Naive B cell (primary cell): ENCODE data around the gene STARD13. TPM values are rescaled to one million over a fixed set of nuclear protein-coding genes. Genes with fewer than 3 reads are reported as not detected.

Experiments used
- ATAC-seq, 2 donors: fragments of 150-1000 bp; cut with Tn5 transposase; 2 replicates each; pipeline ENCODE4 v1.10.0; 2021; ENCODE audit warnings: low read depth in 2 of 2, mild to moderate bottlenecking in 2 of 2, moderate library complexity in 2 of 2
- DNase-seq: peaks from one replicate; pipeline ENCODE4 v3.0.0; 2022
- H3K27ac Mint-ChIP-seq, 6 donors: one replicate each; pipeline ENCODE4 v1.8.0; 2020 to 2022; ENCODE audit warnings: mild to moderate bottlenecking in 6 of 6, mixed read lengths in 6 of 6, moderate library complexity in 5 of 6, inconsistent platforms in 2 of 6
- H3K27me3 Mint-ChIP-seq, 3 donors: one replicate each; pipeline ENCODE4 v1.8.0; 2021 to 2022; ENCODE audit warnings: mixed read lengths in 3 of 3, mild to moderate bottlenecking in 1 of 3
- H3K36me3 Mint-ChIP-seq, 2 donors: one replicate each; pipeline ENCODE4 v1.8.0; 2020 to 2022; ENCODE audit warnings: mixed read lengths in 2 of 2, inconsistent platforms in 1 of 2, mild to moderate bottlenecking in 1 of 2
- H3K4me1 Mint-ChIP-seq, 3 donors: one replicate each; pipeline ENCODE4 v1.8.0; 2020 to 2022; ENCODE audit warnings: mixed read lengths in 3 of 3, inconsistent platforms in 1 of 3, mild to moderate bottlenecking in 1 of 3, moderate library complexity in 1 of 3
- H3K4me3 Mint-ChIP-seq, 8 donors: one replicate each; pipeline ENCODE4 v1.8.0; 2020 to 2022; ENCODE audit warnings: mild to moderate bottlenecking in 8 of 8, mixed read lengths in 8 of 8, moderate library complexity in 8 of 8, inconsistent platforms in 2 of 8
- H3K9me3 Mint-ChIP-seq, 7 donors: one replicate each; pipeline ENCODE4 v1.8.0; 2020 to 2022; ENCODE audit warnings: mixed read lengths in 7 of 7, mild to moderate bottlenecking in 5 of 7, inconsistent platforms in 2 of 7, moderate library complexity in 1 of 7
- polyA plus RNA-seq, 6 donors: library from polyadenylated mRNA; unstranded; fragments of 300-500 nt; fragmentation: Illumina TruSeq; gene quantifications; one replicate each; pipeline ENCODE4 v1.2.3, GENCODE V29; 2021; ENCODE audit warnings: low read depth in 6 of 6

The STARD13 gene
- polyA plus RNA-seq, 6 donors from 2014 or later: 0.61 TPM; not detected in 5

DNA sequence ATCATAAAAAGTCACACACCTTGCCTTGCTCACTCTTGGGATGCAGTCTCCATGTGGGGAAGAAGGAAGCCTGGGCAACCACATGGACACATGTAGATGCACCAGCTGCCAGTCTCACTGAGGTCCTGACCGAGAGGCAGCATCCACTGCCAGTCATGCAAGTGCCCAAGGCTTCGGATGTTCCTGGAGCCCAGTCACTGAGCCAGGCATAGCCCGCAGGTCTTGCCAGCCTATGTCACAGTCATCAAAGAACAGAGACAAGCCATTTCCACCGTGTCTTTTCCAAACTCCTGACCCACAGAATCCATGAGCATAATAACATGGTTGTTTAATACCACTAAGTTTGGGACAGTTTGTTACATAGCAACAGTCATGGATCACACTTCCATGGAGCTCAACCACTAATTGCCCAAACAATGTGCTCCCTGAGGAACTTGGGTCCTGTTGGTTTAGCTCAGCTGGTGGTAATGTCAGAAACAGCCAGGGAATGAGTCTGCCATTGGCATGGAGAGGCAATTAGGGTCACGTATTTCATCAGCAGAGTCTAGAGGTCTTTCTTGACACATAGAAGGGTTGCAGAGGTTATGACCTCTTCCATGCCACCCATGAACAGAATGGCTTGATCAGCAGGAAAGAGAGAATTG, 21.5 kb downstream of the STARD13 start:
- no peaks in the 10 kb centered on the region for H3K4me1 Mint-ChIP-seq
- H3K9me3 Mint-ChIP-seq: no peaks in the 10 kb centered on the region
- DNase-seq: no peak
- no peak for ATAC-seq
- H3K27ac Mint-ChIP-seq: no peak overlapping the region
- H3K4me3 Mint-ChIP-seq: no peak overlapping the region
- no peaks in the 10 kb centered on the region for H3K36me3 Mint-ChIP-seq
- peaks cover 0 to 5% (median 0%) of the 10 kb centered on the region in 3 donors for H3K27me3 Mint-ChIP-seq

- H3K27me3 Mint-ChIP-seq: peaks cover 0 to 5% (median 0%) of the 10 kb centered on the region in 3 donors
- no peak for ATAC-seq
- H3K27ac Mint-ChIP-seq: no peak overlapping the region
Observed at GRCh38 chr13:33263484-33263883, 22.1 kb downstream of the STARD13 start.

DNA sequence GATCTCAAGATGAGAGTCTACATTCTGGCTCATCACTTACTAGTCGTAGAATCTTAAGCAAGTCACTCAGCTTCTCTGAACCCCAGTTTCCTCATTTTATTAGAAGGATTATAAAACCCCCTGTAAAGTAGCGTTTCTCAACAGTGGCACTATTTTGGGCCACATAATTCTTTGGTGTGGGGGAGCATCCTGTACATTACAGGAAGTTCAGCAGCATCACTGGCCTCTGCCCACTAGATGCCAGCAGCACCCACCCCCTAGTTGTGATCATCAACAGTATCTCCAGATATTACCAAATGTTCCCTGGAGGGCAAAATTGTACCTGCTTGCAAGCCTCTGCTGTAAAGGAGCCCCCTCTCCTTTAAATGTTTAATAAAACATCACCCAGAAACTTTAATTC, 22.6 kb downstream of the STARD13 start:
- ATAC-seq (peak; percentile 41 to 46), DNase-seq (no peak)
- no peaks in the 10 kb centered on the region for H3K36me3 Mint-ChIP-seq
- peak overlapping the region in 1 of 6 donors; percentile 63 for H3K27ac Mint-ChIP-seq
- no peaks in the 10 kb centered on the region for H3K4me1 Mint-ChIP-seq
- no peak overlapping the region for H3K4me3 Mint-ChIP-seq
- H3K27me3 Mint-ChIP-seq: peaks cover 0 to 5% (median 0%) of the 10 kb centered on the region in 3 donors
- no peaks in the 10 kb centered on the region for H3K9me3 Mint-ChIP-seq

More at GRCh38 chr13:33263484-33263883, 22.1 kb downstream of the STARD13 start:
- Mint-ChIP-seq H3K9me3 (no peaks in the 10 kb centered on the region), H3K4me3 (no peak overlapping the region), H3K4me1 (no peaks in the 10 kb centered on the region), H3K36me3 (no peaks in the 10 kb centered on the region)
- no peak for DNase-seq

DNA sequence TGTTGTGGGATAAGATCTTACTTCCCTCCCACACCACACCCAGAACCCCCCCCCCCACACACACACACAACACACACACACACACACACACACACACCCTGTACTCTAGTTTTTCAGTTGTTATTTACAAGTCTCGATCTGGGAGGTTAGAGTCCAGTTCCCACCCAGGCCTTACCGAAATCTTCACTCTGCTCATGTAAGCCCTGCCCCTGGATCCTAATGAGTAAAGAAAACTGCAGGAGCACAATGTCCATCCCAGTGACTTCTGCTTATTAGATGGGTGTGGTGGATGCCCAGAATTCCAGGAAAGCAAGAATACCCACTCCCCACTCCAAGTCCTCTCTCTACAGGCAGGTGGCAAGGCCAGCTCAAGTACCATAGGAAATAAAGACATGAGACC, 23.0 kb downstream of the STARD13 start:
- H3K4me3 Mint-ChIP-seq: no peak overlapping the region
- DNase-seq (no peak), ATAC-seq (no peak)
- no peaks in the 10 kb centered on the region for H3K4me1 Mint-ChIP-seq
- no peaks in the 10 kb centered on the region for H3K36me3 Mint-ChIP-seq
- no peaks in the 10 kb centered on the region for H3K9me3 Mint-ChIP-seq
- H3K27me3 Mint-ChIP-seq: peaks cover 0 to 5% (median 0%) of the 10 kb centered on the region in 3 donors
- peak overlapping the region in 1 of 6 donors; percentile 63 for H3K27ac Mint-ChIP-seq

GRCh38 chr13:33262062-33262487, 23.5 kb downstream of the STARD13 start:
- peaks cover 0 to 5% (median 0%) of the 10 kb centered on the region in 3 donors for H3K27me3 Mint-ChIP-seq
- H3K36me3 Mint-ChIP-seq: no peaks in the 10 kb centered on the region
- no peak overlapping the region for H3K27ac Mint-ChIP-seq

GRCh38 chr13:33261387-33262061, 24.0 kb downstream of the STARD13 start:
- DNase-seq (no peak), ATAC-seq (no peak)
- Mint-ChIP-seq H3K36me3 (no peaks in the 10 kb centered on the region), H3K4me3 (no peak overlapping the region), H3K27ac (no peak overlapping the region), H3K27me3 (peaks cover 0 to 3% (median 0%) of the 10 kb centered on the region in 3 donors), H3K9me3 (no peaks in the 10 kb centered on the region), H3K4me1 (no peaks in the 10 kb centered on the region)

More at GRCh38 chr13:33262062-33262487, 23.5 kb downstream of the STARD13 start:
- Mint-ChIP-seq H3K4me3 (no peak overlapping the region), H3K9me3 (no peaks in the 10 kb centered on the region), H3K4me1 (no peaks in the 10 kb centered on the region)
- ATAC-seq (no peak), DNase-seq (no peak)

GRCh38 chr13:33260168-33261098, 25.1 kb downstream of the STARD13 start:
- Mint-ChIP-seq H3K9me3 (no peaks in the 10 kb centered on the region), H3K4me1 (no peaks in the 10 kb centered on the region), H3K27me3 (no peaks in the 10 kb centered on the region), H3K27ac (no peak overlapping the region), H3K36me3 (no peaks in the 10 kb centered on the region), H3K4me3 (no peak overlapping the region)
- no peak for DNase-seq
- no peak for ATAC-seq

GRCh38 chr13:33259296-33259695, 26.3 kb downstream of the STARD13 start:
- Mint-ChIP-seq H3K4me1 (no peaks in the 10 kb centered on the region), H3K36me3 (no peaks in the 10 kb centered on the region), H3K9me3 (no peaks in the 10 kb centered on the region), H3K27ac (no peak overlapping the region), H3K27me3 (no peaks in the 10 kb centered on the region), H3K4me3 (no peak overlapping the region)
- DNase-seq: no peak
- no peak for ATAC-seq

GRCh38 chr13:33258808-33259193, 26.8 kb downstream of the STARD13 start:
- no peak overlapping the region for H3K27ac Mint-ChIP-seq
- H3K4me1 Mint-ChIP-seq: no peaks in the 10 kb centered on the region
- no peak for ATAC-seq
- no peaks in the 10 kb centered on the region for H3K9me3 Mint-ChIP-seq
- no peaks in the 10 kb centered on the region for H3K36me3 Mint-ChIP-seq
- H3K27me3 Mint-ChIP-seq: no peaks in the 10 kb centered on the region
- no peak for DNase-seq
- H3K4me3 Mint-ChIP-seq: no peak overlapping the region

- no peak overlapping the region for H3K27ac Mint-ChIP-seq
- ATAC-seq: no peak
Observed at GRCh38 chr13:33257841-33258807, 27.4 kb downstream of the STARD13 start.

GRCh38 chr13:33256148-33256840, 29.3 kb downstream of the STARD13 start:
- peaks cover 0 to 2% (median 0%) of the 10 kb centered on the region in 3 donors for H3K4me1 Mint-ChIP-seq
- no peak overlapping the region for H3K27ac Mint-ChIP-seq
- H3K27me3 Mint-ChIP-seq: no peaks in the 10 kb centered on the region
- H3K36me3 Mint-ChIP-seq: no peaks in the 10 kb centered on the region
- DNase-seq: no peak
- H3K4me3 Mint-ChIP-seq: no peak overlapping the region
- ATAC-seq: no peak
- no peaks in the 10 kb centered on the region for H3K9me3 Mint-ChIP-seq

More at GRCh38 chr13:33257841-33258807, 27.4 kb downstream of the STARD13 start:
- H3K27me3 Mint-ChIP-seq: no peaks in the 10 kb centered on the region
- H3K9me3 Mint-ChIP-seq: no peaks in the 10 kb centered on the region
- no peaks in the 10 kb centered on the region for H3K4me1 Mint-ChIP-seq
- no peak overlapping the region for H3K4me3 Mint-ChIP-seq
- H3K36me3 Mint-ChIP-seq: no peaks in the 10 kb centered on the region
- DNase-seq: no peak

DNA sequence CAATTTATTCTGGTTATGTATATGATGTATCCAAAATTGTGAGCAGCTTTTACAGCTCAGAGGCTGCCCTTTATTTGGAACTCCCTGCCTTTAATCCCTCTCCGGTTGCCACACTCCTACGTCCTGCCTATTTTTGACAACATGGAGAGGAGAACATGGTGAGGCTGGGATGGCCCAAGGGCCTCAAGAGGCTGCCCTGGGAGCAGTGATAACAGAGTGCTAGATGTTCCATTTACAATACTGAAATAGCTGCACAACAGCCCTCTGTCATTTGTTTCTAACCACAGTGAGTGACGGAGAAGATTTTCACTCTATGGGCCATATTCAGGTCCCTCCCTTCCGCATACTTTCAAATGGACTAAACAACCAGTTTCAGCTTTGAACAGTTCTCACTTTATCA, 33.4 kb downstream of the STARD13 start:
- no peak for ATAC-seq
- Mint-ChIP-seq H3K36me3 (no peaks in the 10 kb centered on the region), H3K4me3 (no peak overlapping the region), H3K9me3 (no peaks in the 10 kb centered on the region), H3K4me1 (peaks cover 4 to 10% (median 6%) of the 10 kb centered on the region in 3 donors), H3K27ac (no peak overlapping the region), H3K27me3 (no peaks in the 10 kb centered on the region)
- DNase-seq: no peak
